RWPE1 (cell line): ENCODE data around the gene ARF3.

Source experiments
- CTCF ChIA-PET: fragments of 350-600 bp; sonication (Branson Sonifier 250); formaldehyde crosslinking; extraction: SDS; loops from one replicate; lab custom pipeline; 2021; lab: Yijun Ruan, JAX
- POLR2A ChIA-PET: fragments of 400-600 bp; formaldehyde crosslinking; extraction: SDS; loops from one replicate; lab custom pipeline; 2020; ENCODE audit warnings: antibody characterized with exemption; ENCODE audit not compliant: low non-redundant PET; lab: Yijun Ruan, JAX
- DNase-seq: peaks from one replicate; pipeline ENCODE4 v3.0.0; 2012; ENCODE audit warnings: low spot score
- H3K27ac ChIP-seq: fragments of 450-650 bp; 2 replicates; pipeline ENCODE4 v1.5.1; 2017
- CTCF ChIP-seq: fragments of 450-650 bp; conservative IDR thresholded peaks from 2 replicates; pipeline ENCODE4 v1.5.1; 2017; ENCODE audit warnings: low read depth, mild to moderate bottlenecking

Gene ARF3

GRCh38 chr12:48907245-48907644 is 50.0 kb downstream of the ARF3 start:
- TF ChIP-seq CTCF: no peak
- ChIA-PET POLR2A (no interaction called here), CTCF (no interaction called here)
- DNase-seq: no peak
- H3K27ac ChIP-seq: no peak overlapping the region

GRCh38 chr12:48903982-48904411 is 53.3 kb downstream of the ARF3 start:
- no peak overlapping the region for H3K27ac ChIP-seq
- DNase-seq: peak; percentile 55
- POLR2A ChIA-PET: no interaction called here
- TF ChIP-seq CTCF: 0 out of 2 replicates have a peak, but pooled peaks have one; percentile 14
- CTCF ChIA-PET: interaction anchor here (0.6 to 1.2 kb wide), 4 partner anchors 13 to 93 kb away, joined by 3 to 10 read pairs (median 6); no protein-coding TSS in a partner anchor

GRCh38 chr12:48903363-48903981 is 53.8 kb downstream of the ARF3 start:
- ChIA-PET POLR2A (no interaction called here), CTCF (interaction anchor here (0.6 to 1.2 kb wide), 3 partner anchors 13 to 93 kb away, joined by 3 to 10 read pairs (median 6); no protein-coding TSS in a partner anchor)
- DNase-seq: no peak
- no peak overlapping the region for H3K27ac ChIP-seq
- TF ChIP-seq CTCF: no peak

GRCh38 chr12:48901278-48901677 is 56.0 kb downstream of the ARF3 start:
- CTCF ChIA-PET: interaction anchor here (0.8 kb wide), 1 partner anchor 10 kb away, joined by 3 read pairs; no protein-coding TSS in a partner anchor
- POLR2A ChIA-PET: no interaction called here
- TF ChIP-seq CTCF: no peak
- no peak overlapping the region for H3K27ac ChIP-seq
- no peak for DNase-seq

- ChIA-PET POLR2A (no interaction called here), CTCF (interaction anchor here (1.1 kb wide), 1 partner anchor 12 kb away, joined by 11 read pairs; no protein-coding TSS in a partner anchor)
- H3K27ac ChIP-seq: no peak overlapping the region
- no peak for DNase-seq
- TF ChIP-seq CTCF: no peak
Observed at GRCh38 chr12:48899651-48900050, 57.6 kb downstream of the ARF3 start.

GRCh38 chr12:48894271-48894670 is 63.0 kb downstream of the ARF3 start:
- POLR2A ChIA-PET: no interaction called here
- no peak for DNase-seq
- no peak for TF ChIP-seq CTCF
- CTCF ChIA-PET: interaction anchor here (0.7 kb wide), 1 partner anchor 624 kb away, joined by 3 read pairs; no protein-coding TSS in a partner anchor
- H3K27ac ChIP-seq: no peak overlapping the region
